DMS79 (cell line): ENCODE measurements around the gene CAMK1.
"Not testable (repeated sequence)": the region's sequence is repeated elsewhere in the genome, so short reads cannot be mapped to it uniquely, and the experiment has no call there.

ENCODE experiments used
- DNase-seq: peaks from one replicate; lab custom pipeline; 2025; lab: John Stamatoyannopoulos, UW

The CAMK1 gene

DNA sequence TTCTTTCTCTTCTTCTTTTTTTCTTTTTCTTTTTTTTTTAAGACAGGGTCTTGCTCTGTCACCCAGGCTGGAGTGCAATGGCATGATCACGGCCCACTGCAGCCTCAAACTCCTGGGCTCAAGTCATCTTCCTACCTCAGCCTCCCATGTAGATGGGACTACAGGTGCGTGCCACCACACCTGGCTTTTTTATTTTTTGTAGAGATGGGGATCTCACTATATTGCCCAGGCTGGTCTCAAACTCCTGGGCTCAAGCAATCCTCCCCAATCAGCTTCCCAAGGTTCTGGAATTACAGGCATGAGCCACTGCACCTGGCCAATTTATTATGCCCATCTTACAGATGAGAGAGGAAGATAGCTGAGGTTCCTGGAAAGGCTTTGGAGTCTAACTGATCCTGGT lies 1.3 kb upstream of the CAMK1 start:
- DNase-seq: not testable (repeated sequence)

DNA sequence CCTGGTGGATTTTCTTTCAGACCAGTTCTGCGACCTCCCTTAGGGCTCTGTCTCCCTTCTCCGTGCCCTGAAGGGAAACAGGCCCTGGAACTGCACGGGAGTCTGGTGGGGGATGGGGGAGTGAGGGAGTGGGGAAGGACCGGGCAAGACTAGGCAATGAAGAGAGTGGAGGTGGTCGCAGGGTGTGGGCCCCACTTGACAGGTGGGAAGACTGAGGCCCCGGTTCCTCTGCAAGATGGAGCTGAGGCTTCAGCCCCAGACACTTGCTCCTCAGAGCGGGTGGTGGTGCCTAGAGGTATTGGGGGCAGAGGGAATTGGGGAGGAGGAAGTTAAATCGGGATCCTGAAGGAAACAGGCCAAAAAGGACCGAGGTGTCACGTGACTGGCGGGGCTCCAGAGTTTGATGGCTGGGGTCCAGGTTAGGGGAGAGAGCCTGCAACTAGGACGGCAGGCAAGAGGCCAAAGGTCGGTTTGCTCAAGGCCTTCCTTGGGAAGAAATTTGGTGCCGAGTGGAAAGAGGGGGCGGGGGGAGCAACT lies 597 bp upstream of the CAMK1 start:
- no peak for DNase-seq

DNA sequence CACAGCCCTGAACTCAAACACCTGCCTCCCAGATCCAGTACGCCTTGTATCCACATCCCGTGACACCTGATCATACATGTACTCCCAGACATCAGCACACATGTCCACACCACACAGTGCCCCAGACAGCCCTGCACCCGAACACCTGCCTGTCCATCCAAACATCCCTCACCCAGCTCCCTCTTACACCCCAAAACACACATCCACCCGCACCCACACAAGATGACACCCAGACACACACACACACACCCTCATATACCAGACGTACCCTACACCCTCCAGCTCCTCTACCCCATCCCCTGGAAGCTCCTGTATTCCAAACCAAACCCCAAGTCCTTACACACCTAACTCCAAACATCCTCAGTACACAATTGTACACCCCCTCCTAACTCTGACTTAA lies 735 bp downstream of the CAMK1 start:
- DNase-seq: no peak

- DNase-seq: no peak
Measured at GRCh38 chr3:9768141-9768775, 1.5 kb downstream of the CAMK1 start.

GRCh38 chr3:9767418-9767817 lies 2.3 kb downstream of the CAMK1 start:
- DNase-seq: no peak

DNA sequence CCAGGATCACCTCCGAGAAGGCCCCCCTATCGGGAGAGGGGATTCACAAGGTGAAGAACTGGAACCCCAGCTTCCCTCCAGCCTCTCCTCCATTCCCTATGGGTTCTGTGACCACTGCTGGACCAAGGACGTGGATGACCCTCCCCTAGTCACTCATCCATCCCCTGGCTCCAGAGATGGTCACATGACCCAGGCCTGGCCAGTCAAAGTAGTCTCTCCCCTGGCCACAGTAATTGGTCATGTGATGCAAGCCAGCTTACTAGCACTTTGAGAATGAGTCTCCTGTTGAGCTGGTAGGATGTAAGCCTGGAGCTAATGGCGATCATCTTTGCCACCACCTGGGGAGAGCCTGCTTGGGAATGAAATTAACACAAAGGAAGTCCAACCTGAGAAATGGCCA lies 3.9 kb downstream of the CAMK1 start:
- no peak for DNase-seq

- no peak for DNase-seq
Measured at GRCh38 chr3:9762871-9763270, 6.9 kb downstream of the CAMK1 start.

DNA sequence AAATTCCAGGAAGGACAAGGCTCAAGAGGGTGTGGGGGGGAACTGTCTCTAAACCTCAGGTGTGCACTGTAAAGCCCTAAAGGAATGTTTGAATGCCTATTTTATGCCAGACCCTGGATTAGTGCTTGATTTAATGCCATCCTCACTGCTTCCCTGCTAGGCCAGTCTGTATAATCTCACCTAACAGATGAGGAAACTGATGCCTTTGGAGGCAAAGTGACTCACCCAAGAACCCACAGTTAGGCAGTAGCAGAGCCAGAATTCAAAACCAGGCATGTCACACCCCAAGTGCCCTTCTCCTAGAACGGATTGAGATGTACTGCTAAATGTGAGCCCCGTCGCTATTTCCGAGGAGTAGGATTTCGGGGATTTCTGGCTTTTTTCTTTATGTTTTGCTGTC lies 7.8 kb downstream of the CAMK1 start:
- DNase-seq: no peak

DNA sequence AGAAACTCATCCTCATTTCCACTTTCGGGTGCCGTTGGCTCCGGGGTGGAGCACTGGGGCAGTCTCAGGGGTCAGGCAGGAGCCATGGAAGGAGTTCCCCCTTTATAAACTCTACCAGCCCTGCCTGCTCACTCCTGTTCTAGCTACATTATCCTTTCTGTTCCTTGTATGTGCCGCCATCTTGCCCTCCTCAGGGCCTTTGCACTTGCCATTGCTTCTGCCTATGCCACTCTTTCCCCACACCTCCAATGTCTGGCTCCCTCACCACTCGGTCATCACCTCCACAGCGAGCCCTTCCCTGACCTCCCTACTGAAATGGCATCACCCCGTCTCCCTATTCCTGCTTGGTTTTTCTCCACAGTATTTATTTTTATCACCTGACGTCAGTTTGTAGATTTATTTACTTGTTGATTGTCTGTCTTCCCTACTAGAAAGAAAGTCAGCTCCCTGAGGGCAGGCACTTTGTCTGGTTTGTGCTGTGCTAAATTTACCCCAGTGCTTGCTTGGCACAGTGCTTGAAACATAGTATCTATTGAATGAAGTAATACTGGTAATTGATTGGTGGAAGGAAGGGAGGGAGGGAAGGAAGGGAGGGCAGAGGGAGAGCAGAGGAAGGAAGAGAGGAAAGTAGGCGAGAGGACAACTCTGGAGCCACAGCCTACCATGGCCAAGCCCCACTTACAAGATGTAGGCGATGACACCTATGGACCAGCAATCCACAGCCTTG lies 8.8 kb downstream of the CAMK1 start:
- DNase-seq: no peak

DNA sequence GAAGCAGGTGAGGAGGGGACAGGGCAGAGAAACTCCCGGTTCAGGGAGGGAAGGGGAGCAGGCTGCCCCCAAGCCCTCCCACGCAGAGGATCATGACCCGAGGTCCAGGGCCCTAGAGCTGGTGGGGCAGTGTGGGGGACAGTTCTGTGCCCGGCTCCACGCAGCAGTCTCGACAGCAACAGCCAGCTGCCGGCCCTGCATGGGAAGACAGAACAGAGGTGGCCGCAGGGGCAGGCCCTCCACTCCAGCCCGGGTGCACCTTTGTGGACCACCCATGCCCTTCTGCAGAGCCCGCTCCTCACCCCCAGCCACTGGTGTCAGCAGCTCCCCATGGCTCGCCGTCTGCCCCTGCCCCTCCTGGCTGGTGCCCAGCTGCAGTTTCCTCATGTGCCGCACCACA lies 12.3 kb downstream of the CAMK1 start:
- no peak for DNase-seq

DNA sequence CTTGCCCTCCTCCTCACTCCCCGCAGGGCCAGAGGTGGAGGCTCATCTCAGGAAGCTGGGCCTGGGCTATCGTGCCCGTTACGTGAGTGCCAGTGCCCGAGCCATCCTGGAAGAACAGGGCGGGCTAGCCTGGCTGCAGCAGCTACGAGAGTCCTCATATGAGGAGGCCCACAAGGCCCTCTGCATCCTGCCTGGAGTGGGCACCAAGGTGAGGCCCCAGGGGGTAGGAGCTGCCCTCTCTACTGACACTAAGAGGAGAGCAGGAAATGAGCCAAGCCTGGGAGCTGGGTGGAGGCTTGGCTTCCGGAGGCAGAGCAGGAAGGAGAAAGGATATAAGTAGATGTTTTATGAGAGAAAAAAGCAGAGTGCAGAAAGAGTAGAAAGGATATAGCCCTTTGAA lies 15.1 kb downstream of the CAMK1 start:
- DNase-seq: no peak

GRCh38 chr3:9750556-9751411 lies 19.0 kb downstream of the CAMK1 start:
- DNase-seq: no peak

GRCh38 chr3:9749645-9750555 lies 19.8 kb downstream of the CAMK1 start, which contains the start of gene OGG1:
OGG1 (plus strand) TSS chr3:9749952; CDS start chr3:9750287, 335 bp downstream.
- peak; percentile 89 for DNase-seq

DNA sequence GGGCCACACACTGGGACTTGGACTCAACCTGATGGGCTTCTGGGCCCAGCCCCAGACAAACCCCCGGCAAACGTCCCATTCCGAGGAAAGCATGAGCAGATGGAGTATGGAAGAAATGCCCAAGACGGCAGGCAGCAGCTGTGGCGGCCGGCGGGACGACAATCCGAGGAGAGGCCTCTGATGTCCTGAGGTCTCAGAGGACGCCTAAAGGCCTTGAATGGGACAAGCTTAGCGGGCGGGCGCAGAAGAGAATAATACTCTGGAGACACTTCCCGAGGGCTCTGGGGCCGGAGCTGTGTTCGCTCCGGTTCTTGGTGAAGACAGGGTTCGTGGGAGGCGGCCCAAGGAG lies 20.5 kb downstream of the CAMK1 start:
- DNase-seq: no peak

DNA sequence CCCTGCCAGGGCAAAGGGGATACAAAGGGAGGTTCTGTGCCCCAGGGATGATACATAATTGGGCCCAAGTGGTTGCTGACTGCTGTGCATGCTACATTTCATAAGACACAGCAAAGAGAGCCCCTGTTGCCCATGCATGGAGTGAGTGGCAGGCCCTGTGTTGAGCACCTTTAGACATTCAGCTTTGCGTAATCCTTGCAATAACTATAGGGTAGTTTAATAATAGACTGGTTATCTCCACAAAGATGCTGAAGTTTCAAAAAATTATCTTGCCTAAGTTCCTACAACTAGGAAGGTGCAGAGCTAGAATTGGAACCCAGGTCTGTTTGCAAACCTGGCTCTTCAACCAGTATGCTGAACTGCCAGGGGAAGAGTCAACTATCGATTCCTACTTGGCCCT lies 21.7 kb downstream of the CAMK1 start:
- DNase-seq: no peak

DNA sequence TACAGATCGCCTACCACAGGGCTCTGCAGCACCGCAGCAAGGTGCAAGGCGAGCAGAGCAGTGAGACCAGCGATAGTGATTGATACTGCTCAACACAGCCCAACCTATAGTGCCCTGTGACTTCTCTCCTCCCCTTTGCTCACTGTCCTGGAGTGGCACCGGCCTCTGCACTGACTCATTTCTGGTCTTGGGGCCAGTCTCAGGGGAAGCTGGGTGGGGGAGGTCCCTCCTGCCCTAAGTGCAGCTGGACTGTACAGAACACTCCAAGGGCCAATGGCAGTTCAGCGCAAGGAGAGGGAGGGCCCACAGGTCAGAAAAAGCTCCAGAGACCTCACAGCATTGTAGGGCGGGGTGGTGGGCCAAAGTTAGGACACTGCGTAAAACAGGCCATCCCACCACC lies 22.5 kb downstream of the CAMK1 start:
- no peak for DNase-seq

DNA sequence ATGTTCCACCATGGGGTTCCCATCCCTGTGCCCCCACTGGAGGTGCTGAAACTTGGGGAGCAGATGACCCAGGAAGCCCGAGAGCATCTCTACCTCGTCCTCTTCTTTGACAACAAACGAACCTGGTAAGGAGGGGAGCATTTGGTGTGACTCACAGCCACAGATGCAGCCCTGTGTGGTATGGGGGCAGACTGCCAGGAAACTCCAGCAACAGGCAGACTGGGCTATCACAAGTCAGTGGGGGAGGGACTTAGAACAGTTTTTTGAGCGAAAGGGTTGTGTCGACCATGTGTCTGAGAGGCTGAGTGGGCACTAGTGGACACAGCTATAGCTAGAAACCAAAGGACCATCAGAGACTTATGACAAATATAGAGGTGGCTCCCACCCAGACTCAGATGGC lies 23.4 kb downstream of the CAMK1 start:
- no peak for DNase-seq

- DNase-seq: no peak
Measured at GRCh38 chr3:9745521-9745920, 24.2 kb downstream of the CAMK1 start.

DNA sequence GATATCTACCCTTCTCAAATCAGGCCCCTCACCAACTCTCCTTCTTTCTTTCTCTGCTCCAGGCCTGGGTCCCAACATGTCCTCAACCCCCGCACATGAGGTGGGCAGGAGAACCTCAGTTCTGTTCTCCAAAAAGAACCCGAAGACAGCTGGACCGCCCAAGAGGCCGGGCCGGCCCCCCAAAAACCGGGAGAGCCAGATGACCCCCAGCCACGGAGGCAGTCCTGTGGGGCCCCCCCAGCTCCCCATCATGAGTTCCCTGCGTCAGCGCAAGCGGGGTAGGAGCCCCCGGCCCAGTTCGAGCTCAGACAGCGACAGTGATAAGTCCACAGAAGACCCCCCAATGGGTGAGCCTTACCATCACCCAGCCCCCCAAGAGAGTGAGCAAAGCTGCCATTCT lies 25.6 kb downstream of the CAMK1 start:
- no peak for DNase-seq

GRCh38 chr3:9743548-9743947 lies 26.2 kb downstream of the CAMK1 start:
- no peak for DNase-seq

DNA sequence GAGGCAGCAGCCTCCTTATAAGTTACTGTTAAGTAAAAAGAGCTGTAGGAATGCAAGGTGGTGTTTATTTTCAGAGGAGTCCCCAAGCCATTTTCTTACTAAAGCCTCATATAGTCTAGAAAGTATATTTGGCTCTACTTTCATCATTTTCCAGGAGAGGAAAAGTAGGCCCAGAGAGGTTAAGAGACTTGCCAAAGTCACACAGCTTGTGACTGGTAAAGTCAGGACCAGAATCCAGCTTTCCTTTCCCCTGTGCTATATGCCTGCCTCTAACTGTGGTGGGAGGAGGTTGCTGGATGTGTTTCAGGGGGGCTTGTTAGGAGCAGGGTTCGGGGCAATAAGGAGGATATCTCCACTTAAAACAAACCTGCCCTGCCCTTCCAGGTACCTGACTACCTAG lies 27.2 kb downstream of the CAMK1 start:
- no peak for DNase-seq

DNA sequence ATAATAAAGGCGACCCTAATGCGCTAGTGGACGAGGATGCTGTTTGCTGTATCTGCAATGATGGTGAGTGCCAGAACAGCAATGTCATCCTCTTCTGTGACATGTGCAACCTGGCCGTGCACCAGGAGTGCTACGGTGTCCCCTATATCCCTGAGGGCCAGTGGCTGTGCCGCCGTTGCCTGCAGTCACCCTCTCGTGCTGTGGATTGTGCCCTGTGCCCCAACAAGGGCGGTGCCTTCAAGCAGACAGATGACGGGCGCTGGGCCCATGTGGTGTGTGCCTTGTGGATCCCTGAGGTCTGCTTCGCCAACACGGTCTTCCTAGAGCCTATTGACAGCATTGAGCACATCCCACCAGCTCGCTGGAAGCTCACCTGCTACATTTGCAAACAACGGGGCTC lies 30.6 kb downstream of the CAMK1 start:
- no peak for DNase-seq
